ENCODE measurements around the gene LZTS3. TPM values are rescaled to one million over a fixed set of nuclear protein-coding genes. Genes with fewer than 3 reads are reported as not detected.

LZTS3 gene
- total and polyA plus RNA-seq, 2 of the 13 experiments (the other 11 are each of a cell fraction or from before 2014, with no cell fraction given), result 10.1 to 31.3 TPM

GRCh38 chr20:3173610-3174441 lies 477 bp upstream of the LZTS3 start (continued):
- TF ChIP-seq, protein P1, sequence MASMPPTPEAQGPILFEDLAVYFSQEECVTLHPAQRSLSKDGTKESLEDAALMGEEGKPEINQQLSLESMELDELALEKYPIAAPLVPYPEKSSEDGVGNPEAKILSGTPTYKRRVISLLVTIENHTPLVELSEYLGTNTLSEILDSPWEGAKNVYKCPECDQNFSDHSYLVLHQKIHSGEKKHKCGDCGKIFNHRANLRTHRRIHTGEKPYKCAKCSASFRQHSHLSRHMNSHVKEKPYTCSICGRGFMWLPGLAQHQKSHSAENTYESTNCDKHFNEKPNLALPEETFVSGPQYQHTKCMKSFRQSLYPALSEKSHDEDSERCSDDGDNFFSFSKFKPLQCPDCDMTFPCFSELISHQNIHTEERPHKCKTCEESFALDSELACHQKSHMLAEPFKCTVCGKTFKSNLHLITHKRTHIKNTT (CRISPR knock-in tag; IDR thresholded peaks at IDR 0.05), result peak; percentile 62; the same call in 1 of the 2 replicates
- TF ChIP-seq MBD4 (IDR thresholded peaks at IDR 0.05; ENCODE audit: borderline replicate concordance, low read length) (no peak), SMARCC2 (IDR thresholded peaks at IDR 0.05) (no peak; the same call in 1 of the 2 replicates), CENPBD1 (CRISPR knock-in tag; IDR thresholded peaks at IDR 0.05; ENCODE audit: borderline replicate concordance, low read depth) (no peak), ZSCAN21 (CRISPR knock-in tag; IDR thresholded peaks at IDR 0.05; ENCODE audit: borderline replicate concordance) (peak; percentile 43; the same call in 1 of the 2 replicates), SRSF1 (optimal IDR thresholded peaks at IDR 0.05; ENCODE audit: low read depth, low read length) (peak; percentile 88), YY1 (IDR thresholded peaks at IDR 0.05; ENCODE audit: insufficient read depth, insufficient replicate concordance, low read depth, low read length) (peak; percentile 73), ZNF609 (CRISPR knock-in tag; IDR thresholded peaks at IDR 0.05; ENCODE audit: borderline replicate concordance) (peak; percentile 17; the same call in 1 of the 2 replicates), RXRB (CRISPR knock-in tag; IDR thresholded peaks at IDR 0.05; ENCODE audit: borderline replicate concordance) (peak; percentile 45), KMT2B (CRISPR knock-in tag; IDR thresholded peaks at IDR 0.05) (peak; percentile 89), SCMH1 (CRISPR knock-in tag; IDR thresholded peaks at IDR 0.05; ENCODE audit: borderline replicate concordance) (no peak), POGZ (CRISPR knock-in tag; IDR thresholded peaks at IDR 0.05) (peak; percentile 73; the same call in 1 of the 2 replicates), MLXIP (CRISPR knock-in tag; IDR thresholded peaks at IDR 0.05; ENCODE audit: borderline replicate concordance) (peak; percentile 87; the same call in 1 of the 2 replicates), BRCA1 (CRISPR knock-in tag; IDR thresholded peaks at IDR 0.05) (peak; percentile 88; the same call in 1 of the 2 replicates)
- TF ChIP-seq, protein P2, sequence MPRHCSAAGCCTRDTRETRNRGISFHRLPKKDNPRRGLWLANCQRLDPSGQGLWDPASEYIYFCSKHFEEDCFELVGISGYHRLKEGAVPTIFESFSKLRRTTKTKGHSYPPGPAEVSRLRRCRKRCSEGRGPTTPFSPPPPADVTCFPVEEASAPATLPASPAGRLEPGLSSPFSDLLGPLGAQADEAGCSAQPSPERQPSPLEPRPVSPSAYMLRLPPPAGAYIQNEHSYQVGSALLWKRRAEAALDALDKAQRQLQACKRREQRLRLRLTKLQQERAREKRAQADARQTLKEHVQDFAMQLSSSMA (CRISPR knock-in tag; IDR thresholded peaks at IDR 0.05), result peak; percentile 58
- TF ChIP-seq, protein P3, sequence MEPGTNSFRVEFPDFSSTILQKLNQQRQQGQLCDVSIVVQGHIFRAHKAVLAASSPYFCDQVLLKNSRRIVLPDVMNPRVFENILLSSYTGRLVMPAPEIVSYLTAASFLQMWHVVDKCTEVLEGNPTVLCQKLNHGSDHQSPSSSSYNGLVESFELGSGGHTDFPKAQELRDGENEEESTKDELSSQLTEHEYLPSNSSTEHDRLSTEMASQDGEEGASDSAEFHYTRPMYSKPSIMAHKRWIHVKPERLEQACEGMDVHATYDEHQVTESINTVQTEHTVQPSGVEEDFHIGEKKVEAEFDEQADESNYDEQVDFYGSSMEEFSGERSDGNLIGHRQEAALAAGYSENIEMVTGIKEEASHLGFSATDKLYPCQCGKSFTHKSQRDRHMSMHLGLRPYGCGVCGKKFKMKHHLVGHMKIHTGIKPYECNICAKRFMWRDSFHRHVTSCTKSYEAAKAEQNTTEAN (CRISPR knock-in tag; conservative IDR thresholded peaks at IDR 0.05), result no peak; the same call in none of the 2 replicates
